GM21390 (cell line): ENCODE data around the gene NEK6.

Source experiments
- ATAC-seq: cut with Tn5 transposase; IDR thresholded peaks from one replicate; pipeline ENCODE4 v1.9.1; 2021; ENCODE audit not compliant: unreplicated experiment

NEK6 gene

DNA sequence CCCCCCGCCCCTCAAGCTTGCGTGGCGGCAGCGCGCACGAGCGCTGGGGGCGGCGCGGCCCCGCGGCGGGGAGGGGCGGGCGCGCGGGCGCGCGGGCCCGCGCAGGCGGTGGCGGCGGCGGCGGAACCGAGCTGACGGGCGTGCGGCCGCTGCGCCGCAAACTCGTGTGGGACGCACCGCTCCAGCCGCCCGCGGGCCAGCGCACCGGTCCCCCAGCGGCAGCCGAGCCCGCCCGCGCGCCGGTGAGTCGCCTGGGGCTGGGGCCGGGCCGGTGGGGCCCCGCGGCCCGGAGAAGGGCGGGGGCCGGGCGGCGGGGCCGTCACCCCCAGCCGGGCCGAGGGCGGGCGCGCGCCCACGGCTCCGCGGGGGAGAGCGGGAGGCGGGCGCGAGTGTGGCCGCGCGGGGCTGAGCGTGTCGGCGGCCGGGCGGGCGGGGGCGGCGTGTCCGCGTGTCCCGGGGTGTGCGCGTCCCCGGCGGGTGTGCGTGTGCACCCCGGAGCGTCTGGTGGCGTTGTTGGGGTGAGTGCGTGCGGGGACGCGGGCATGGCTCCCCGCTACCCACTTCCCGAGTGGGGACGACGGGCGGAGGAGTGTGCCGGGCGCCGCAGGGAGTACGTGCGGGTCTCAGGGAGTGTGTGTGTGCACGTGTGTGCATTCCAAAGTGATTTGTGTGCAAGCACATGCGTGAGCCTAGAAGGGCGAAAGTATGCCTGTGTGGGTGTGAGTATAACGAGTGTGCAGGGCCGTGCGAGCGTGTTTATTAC, at the start of gene NEK6:
Gene NEK6, plus strand, starts transcription at position 106 of the 763 bp plus-strand sequence. CDS start 44,016 bp downstream, outside the sequence.
- ATAC-seq = no peak

DNA sequence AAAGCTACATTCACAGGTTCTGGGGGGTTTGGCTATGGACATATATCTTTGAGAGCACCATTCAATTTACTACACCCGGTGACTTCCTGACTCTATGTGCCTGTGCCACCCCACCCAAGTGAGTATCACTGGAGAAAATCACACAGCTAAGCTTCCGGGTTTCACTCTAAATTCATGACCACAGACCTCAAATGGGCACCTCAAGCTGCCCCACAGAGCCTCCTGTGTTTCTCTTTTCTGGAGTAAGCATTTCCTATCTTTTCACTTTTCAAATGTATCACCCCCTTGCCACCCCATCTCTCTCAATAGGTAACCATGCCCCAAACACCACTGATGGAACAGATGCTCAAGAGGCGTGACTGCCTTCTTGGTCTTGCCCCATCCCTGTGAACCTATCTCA, 49.2 kb upstream of the NEK6 start:
- ATAC-seq = no peak

DNA sequence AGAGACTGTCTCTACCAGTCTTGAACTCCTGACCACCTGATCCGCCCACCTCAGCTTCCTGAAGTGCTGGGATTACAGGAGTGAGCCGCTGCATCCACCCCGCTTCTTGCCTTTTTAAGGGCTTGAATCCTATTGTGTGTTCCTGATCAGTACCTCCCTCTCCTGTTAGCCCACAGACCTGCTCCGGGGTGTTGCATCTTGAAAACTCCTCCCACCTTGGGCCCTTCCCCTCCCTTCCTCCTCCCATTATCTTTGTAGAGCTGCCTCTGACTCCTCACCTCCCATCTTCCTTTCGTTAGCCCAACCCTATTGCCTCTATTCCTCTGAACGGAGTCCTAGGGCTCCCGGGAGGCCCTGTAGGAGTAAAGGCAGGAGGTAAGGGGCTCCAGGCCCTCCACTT, 48.5 kb upstream of the NEK6 start:
- no peak for ATAC-seq

DNA sequence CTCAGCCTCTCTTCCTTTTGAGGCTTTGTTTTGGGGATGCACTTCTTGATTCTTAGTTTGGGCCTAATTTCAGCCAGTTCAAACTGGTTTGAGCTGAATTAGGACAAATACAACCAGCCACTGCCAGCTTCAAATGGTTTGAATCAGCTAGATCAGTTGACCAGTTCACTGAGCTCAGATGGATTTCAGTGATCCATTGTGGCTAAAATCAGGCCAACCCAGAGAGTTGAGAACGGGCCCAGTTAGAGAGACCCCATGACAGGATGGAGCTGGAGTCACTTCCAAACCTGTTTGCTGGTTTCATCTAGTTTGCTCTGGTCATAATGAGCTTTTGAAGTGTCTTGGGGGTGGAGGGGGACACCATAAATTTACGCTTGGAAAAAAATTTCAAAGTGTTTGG, 48.0 kb upstream of the NEK6 start:
- no peak for ATAC-seq

DNA sequence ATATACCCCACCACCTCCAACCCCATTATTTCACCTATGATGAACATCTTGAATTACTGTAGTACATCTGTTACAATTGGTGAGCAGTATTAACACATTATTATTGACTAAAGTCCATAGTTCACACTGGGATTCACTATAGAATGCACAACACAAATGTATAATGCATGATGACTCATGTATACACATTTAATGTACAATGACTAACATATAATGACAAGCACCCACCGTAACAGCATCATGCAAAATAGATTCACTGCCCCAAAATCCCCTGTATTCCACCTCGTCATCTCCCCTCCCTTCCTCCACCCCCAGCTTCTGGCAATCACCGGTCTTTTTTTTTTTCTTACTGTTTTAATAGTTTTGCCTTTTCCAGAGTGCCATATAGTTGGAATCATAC, 47.1 kb upstream of the NEK6 start:
- no peak for ATAC-seq

DNA sequence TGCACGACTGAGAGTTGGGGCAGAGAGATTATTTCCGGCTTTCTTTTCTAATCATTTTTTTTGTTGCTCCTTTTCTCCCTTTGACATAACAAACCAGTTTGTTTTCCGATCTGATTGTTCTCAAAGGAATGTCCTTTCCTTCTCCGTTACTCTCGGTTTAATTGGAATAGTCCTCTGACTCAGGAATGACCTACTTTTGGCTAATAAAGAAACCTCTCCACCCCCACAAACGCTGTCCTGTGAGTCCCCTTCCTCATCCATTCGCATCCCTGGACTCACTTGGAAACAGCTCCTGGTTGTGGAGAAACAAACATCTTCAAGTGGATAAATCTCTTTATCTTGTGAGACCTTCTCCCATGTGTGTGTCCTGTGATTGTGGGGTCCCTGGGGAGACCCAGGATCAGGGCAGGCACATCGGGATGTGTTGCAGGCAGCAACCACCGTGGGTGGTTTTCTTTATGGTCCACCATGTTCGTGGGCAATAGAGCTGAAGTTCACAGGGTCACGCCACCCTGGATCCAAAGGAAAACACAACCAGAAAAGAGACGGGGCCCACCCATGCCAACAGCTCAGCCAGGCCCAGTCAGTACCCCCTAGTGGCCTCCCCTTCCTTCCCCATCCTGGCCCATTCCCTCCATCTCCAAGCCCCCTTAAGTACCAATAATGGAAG, 45.2 kb upstream of the NEK6 start:
- ATAC-seq = no peak

DNA sequence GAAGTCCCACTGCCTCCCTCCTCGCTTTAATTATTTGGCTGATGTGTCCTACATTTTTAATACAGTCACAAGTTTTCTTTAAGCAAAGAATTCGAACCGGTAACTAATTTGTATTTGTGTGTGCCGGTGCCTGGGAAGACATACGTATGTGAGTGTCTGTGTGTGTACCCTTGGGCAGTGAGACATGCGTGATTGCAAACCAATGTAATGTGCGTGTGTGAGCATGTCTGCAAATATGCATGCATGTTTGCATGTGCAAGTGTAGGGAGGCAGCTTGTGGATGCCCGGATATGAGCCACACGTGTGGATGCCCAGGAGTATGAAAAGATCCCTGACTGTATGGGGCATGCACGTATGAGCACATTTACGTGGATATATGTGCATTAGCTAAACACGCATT, 44.4 kb upstream of the NEK6 start:
- no peak for ATAC-seq

DNA sequence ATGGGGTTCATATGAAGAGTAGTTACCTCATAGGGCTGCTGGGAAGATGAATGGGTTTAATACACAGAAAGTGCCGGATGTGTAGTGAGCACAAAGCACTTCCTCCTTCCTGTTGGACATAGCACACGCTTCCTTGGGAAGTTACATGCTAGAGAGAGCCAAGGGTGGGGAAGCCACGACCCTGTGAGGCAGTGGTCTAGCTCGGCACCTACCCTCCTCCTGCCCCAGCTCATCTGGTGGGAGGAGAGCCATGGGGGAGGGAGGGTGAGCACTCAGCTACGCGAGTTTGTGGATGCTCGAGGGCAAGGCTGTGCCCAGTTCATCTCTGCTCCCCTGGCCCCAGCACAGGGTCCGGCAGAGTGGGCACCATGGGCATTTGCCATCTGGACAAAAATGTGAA, 43.6 kb upstream of the NEK6 start:
- ATAC-seq = no peak

DNA sequence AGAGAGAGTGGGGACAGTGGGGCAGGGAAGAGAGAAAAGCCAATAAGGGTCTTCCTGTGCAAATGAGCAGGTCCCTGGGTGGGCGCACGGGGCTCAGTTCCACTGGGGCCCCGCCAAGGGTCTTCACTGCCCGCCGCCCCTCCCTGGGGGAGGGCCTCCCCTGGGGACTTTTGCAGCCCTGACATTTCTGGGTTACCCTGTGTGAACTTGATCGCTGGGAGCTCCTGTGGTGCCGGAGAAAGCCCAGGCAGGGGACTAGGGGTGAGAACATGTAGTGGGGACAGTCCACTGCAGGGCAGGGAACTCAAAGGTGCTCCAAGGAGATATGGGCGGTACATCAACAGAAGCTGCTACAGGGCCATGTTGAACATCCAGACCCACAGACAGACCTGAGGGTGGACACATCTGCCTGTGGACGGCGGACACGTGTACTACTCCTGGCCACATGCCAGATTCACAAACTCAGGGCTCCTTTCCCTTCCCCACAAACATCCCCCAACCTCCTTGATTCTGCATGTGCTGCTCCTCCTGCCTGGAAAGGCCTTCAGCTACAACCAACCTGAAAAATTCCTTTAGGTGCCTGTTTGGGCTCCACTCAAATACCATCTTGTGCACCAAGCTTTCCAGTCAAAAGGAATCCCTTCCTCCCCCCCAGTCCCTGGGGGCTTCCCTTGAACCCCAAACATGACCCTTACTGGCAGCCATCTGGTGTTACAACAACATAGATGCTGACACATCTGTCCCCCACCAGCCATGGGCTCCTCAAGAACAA, 43.0 kb upstream of the NEK6 start:
- ATAC-seq = no peak

DNA sequence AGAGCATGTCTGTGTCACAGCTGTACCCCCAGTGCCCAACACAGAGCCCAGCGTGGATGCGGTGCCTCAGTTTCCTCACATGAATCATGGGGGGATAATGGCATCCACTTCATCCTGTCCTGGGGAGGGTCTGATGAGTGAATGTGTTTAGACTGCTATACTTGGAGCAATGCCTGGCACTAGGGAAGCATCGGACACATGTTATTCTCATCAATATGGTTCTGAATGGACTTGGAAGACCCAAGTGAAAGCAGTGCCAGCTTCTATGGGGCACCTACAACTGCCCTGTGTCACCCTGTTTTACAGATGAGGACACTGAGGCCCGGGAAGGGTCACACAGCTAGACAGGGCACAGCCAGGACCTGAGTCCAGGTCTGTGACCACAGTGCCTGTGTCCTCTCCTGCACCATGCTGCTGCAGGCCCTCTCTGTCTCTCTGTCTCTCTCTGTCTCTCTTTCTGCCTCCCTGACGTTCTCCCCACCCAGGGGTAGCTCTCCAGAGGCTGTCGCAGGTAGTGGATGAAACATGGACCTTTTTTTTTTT, 42.3 kb upstream of the NEK6 start:
- ATAC-seq = no peak

DNA sequence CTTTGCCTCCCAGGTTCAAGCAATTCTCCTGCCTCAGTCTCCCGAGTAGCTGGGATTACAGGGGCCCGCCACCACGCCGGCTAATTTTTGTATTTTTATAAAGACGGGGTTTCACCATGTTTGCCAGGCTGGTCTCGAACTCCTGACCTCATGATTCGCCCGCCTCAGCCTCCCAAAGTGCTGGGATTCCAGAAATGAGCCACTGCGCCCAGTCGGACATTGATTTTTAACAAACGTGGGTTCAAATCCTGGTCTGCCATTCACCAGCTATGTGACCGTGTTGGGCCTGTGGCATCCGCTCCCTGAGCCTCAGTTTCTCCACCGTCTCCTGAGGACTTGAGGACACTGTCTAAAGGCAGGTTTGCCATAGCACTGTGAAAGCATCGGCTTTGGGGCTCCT, 41.8 kb upstream of the NEK6 start:
- ATAC-seq = no peak

DNA sequence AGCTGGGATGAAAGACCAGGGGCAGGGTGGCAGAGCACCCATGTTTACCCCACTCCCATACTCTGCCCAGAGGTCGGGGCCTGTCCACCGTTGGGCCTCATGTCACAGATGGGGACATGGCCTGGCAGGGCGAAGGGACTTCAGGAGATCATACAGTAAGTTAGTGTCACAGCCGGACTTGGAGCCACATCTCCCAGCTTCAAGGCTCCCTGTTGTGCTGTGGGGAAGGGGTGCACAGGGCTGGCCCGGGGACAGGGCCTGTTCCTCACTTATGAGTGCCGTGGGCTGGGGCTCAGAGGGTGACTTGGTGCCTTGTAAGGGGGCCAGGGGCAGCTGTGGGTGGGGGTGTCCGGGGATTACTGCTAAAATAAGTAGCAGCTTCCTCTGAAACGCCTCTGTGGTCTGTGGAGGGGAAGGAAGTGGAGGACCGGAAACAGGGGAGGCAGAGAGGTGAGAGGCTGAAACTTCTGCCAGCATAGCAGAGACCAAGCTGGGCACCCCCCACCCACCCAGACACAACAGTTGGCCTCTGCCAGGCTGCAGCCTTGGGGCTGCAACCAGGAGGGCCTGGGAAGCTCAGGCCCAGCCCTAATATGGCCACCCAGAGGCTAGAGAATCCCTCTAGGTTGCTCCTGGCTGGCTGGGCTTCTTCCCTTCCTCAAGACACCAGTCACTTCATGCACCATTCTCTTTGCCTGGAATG, 41.1 kb upstream of the NEK6 start:
- peak; percentile 30 for ATAC-seq

DNA sequence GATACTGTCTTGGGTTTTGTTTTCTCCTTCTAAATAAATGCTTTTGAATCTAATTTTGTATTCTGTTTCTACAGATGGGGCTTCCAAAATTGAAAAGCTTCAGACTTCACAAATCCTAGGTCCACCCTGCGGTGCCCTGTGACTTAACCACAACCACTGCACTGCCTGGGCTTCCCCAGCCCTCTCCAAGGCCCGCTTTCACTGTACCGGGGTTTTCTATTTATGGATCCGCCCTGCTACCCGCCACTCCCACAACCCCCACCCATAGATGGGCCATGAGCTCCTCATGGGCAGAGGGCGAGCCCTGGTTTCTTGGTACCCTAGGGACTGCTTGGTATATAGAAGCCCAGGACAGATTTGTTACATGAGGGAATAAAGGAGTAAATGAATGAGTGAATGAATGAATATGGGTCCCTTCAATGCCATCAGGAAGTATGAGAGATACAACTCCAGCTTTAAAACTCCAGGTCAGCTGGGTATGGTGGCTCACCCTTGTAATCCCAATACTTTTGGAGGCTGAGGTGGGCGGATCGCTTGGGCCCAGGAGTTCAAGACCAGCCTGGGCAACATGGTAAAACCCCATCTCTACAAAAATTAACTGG, 39.8 kb upstream of the NEK6 start:
- no peak for ATAC-seq

DNA sequence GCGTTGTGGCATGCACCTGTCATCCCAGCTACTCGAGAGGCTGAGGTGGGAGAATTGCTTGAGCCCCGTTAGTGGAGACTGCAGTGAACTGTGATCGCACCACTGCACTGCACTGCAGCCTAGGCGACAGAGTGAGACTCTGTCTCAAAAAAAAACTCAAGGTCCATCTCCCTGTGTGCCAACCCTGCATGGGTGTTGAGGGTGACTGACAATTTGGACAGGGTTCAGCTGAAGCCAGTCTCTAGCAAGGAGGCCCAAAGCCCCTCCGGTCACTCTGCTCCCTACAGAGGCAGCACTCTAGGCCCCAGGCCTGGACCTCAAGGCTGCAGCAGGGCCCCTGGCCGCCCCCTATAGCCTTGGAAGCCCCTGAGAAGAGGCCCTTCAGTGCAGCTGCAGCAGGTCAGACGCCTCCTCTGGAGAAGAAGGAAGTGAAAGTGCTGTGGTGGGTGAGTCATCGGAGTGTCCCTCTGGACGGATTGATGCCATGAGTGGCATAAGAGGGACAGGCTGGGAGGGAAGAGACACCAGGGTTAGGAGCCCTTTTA, 39.2 kb upstream of the NEK6 start:
- ATAC-seq = peak; percentile 57

DNA sequence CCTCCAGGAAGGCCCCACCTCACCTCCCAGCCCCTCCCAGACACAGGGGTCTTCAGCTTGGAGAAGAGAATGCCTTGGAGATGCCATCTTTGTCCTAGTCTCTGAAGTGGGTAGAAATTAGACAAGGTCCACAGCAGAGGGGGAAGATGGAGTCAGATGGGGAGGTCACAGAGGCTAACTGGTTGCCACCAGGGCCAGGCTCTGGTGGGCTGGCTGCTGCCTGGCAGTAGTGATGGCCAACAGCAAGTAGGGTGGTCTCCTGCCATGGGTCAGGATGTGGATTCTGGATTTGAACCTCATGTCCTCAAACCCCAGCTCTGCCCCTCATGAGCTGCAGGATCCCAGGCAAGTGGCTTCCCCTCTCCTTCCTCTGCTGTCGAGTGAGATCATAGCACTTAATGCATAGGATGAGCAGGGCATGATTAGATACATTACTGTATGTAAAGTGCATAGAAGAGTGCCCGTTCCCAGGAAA, 38.7 kb upstream of the NEK6 start:
- peak; percentile 6 for ATAC-seq

DNA sequence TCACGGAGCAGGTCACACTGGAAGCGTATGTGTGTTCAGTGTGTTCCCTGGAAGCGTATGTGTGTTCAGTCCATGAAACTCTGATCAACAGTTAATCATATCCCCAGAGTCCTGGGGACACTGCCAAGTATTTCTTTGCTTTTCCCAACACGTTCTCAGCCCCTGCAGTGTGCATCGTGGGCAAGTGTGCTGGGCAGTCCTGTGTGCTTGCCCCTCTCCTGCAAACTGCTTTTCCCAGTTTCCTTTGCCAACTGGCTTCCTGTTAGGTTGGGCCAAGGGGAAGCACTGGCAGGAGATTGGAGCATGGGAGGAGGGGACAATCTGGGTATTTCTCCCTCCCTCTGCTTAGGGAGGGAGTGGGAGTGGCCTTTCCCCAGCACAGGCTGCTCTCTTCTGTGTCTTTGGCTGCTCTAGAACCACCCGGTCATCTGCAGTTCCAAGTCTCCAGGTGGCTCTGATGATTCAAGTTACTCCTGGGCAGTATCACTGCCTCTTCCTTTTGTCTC, 36.8 kb upstream of the NEK6 start:
- no peak for ATAC-seq

DNA sequence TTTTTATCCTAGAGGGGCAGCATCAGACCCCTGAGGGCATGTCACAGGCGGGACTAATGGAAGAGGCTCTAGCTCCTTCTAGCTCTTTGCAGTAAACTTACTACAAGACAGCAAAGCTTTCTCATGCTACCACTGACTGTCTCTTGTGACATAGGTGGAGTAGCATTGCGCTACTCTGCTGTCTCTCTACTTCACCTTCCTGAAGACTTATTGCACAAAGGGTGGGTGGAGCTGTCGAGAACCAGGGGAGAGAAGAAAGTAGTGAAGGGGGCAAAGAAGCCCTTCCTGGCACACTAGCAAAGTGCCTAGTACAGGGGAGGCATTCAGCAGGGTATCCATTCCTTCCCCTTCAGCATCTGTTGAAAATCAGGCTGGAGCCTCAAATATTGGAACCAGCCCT, 36.1 kb upstream of the NEK6 start:
- ATAC-seq = no peak

DNA sequence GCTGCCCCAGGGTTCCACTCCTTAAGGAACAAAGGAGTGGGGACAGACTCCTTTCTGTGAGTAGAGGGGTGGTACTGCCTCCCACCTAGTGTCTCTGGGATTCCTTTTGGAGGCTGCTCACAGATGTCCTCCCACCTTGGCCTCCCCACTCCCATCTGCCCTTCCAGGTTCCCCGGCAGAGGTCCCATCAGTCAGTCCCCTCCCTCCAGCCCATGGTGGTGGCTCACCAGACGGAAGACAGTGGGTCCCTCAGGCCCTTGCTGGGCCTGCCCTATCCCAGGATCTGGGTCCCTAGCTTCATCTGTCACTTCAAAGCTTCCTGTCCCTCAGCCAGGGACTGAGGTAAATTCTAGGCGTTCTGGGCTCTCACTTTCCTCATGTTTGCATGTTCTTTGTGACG, 35.6 kb upstream of the NEK6 start:
- no peak for ATAC-seq

DNA sequence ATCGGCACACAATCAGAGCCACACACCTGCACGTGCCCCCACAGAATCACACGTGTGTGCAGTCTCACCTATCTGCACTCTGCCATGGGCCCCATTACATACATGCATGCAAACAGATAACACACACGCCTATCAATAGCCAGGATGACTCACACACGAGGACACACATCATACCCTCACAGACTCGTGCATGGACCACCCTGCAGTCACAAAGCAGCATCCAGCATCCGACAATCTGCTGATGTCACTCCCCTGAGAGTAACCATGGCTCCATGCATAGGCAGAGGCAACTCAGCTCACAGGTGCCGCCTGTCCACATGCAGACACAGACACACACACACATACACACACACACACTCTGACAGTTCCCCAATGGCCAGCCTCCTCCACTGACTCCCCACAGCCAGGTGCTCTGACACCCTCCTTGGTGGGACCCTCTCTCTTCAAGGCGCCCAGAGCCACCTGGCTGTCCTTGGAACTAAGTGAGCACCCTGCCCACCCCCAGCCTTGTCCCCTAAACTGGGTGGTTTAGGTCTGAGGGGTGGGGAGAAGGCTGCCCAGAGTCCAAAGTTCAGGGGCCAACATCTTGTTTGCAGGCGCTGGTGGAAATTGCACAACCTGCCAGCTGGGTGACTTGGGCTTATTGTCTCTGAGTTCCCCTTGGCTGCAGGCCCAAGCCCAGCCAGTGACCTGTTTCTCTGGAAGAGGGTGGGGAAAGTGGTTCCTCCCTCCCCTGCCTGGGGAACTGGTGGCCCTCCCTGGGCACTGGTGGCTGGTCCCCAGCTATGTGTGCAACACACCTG, 34.6 kb upstream of the NEK6 start:
- ATAC-seq = no peak
